Myocyte (in vitro differentiated cells): ENCODE results near the gene CHST5. TPM values are rescaled to one million over a fixed set of nuclear protein-coding genes. Genes with fewer than 3 reads are reported as not detected.
"Not testable (repeated sequence)": the region's sequence is repeated elsewhere in the genome, so short reads cannot be mapped to it uniquely, and the experiment has no call there.

Source experiments
- DNase-seq: peaks from one replicate; pipeline ENCODE4 v3.0.0-alpha.2; 2012; ENCODE audit warnings: low read depth
- total RNA-seq: library from RNA; depleted of rRNA; stranded (reverse); fragments of >200 nt; gene quantifications from 2 replicates; pipeline ENCODE4 v1.2.3, GENCODE V29; 2014

CHST5 gene
- total RNA-seq, 1 donor from 2014 or later: not detected

DNA sequence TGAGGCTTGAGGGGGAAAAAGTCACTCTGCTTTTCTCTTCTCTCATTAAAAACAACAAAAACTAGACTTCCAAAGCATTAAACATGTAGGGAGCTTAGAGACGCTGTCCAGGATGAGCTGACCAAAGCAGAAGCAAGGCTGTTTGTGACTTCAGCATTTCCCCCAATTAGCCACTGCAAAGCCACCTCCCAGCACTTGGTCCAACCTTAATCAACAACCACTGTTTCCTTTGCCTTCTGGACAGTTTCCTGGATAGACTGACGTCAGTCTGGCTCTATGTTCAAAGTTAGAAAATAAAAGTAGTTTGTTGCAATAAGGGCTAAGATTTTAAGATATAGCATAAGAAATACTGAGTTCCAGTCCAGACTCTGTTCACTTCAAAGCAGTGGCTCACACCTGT, 17.0 kb upstream of the CHST5 start:
- no peak for DNase-seq

- DNase-seq: peak; percentile 43
Measured at GRCh38 chr16:75550211-75550662, 14.3 kb upstream of the CHST5 start.

GRCh38 chr16:75548456-75548855, 12.5 kb upstream of the CHST5 start:
- not testable (repeated sequence) for DNase-seq

DNA sequence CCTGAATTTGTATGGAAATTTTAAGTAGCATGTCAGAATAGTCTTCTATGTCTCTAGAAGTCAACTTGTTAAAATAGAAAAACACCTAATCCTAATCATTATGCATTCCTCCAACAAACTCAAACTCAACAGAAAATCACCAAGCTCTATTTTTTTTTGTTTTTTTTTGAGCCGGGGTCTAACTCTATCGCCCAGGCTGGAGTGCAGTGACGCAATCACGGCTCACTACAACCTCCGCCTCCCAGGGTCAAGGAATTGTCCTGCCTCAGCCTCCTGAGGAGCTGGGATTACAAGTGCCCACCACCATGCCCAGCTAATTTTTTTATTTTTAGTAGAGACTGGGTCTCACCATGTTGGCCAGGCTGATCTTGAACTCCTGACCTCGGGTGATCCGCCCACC, 10.4 kb upstream of the CHST5 start:
- no peak for DNase-seq

GRCh38 chr16:75545879-75546278, 10.0 kb upstream of the CHST5 start:
- DNase-seq: not testable (repeated sequence)

GRCh38 chr16:75542462-75542861, 6.6 kb upstream of the CHST5 start:
- not testable (repeated sequence) for DNase-seq

DNA sequence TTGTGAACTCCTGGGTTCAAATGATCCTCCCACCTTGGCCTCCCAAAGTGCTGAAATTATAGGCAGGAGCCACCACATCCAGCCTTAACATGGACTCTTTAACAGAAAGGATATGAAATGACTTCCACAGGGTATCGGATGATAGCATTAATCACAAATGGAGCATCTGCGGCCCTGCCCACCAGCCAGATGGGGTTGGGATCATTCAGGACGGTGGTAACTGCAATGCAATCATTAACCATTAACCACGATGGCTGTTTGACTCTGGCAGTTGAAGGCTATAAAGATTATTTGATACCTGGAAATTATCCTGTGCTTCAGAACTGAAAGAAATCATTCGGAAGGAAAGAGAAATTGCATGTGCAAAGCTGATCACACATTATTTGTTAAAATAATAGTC, 5.3 kb upstream of the CHST5 start:
- DNase-seq: no peak

- not testable (repeated sequence) for DNase-seq
Measured at GRCh38 chr16:75538882-75539565, 3.1 kb upstream of the CHST5 start.

DNA sequence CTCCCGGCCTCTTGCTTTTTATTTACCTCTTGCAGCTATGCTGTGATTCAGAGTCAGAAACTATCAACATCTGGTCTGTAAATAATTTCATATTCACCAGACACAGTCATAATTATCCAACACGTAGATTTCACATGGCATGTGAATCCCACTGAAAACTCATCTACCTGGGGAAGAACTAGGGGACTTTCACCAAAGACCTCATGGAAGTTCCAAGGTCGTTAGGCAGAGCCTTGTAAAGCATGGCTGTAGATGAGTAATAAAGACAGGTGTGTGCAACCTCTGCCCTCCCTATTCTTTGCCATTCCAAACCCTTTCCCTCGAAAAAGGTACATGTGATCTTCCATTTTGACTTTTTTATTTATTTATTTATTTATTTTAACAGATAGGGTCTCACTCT, 1.9 kb upstream of the CHST5 start:
- DNase-seq: no peak

DNA sequence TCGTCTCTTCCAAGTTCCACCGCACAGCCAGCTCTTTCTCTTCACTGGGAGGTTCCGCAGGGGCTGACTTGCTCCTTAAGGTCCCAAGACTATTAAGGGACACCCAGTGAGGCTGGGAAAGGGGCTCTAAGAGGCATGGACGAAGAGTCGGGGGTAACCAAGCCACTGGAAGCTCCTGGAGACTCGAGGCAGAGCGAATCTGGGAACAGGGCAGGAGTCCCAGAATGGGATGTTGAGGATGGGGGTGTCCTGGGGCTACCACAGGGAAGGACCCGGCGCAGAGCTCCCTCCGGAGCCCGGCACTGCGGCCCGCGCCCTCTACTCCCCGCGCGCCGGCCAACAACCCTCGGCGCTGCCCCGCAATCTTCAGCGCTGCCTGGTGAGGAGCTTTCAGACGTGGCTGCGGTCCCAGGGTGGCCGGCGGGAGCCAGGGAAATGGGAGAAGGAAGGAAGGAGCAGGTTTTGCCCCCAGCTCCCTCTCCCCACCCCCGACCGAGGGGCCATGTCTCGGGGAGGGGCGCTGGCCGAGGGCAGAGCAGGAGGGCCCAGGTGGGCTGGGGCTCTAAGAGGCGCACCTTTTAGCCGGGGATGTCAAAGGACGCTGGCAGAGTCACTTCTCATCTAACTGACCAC, 581 bp downstream of the CHST5 start:
- no peak for DNase-seq

GRCh38 chr16:75534560-75535205, 1.2 kb downstream of the CHST5 start:
- no peak for DNase-seq

DNA sequence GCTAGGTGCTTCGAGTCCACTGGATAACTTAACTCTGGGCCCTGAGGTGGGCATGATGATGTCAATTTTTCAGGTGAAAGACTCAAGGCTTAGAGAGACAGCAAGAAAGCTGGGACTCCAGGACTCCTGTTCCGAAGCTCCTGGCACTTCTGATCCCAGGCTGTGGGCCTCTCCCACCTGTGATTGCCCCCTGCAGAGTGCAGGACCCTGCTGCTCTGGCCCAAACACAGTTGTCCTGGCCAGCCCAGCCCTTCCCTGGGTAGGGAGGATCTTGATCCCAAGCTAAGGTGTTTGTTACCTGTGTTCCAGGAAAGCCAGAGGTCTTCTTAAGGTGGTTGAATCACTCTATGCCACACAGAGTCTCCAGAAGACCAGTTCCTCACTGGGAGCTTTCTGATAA, 3.1 kb downstream of the CHST5 start:
- DNase-seq: no peak

DNA sequence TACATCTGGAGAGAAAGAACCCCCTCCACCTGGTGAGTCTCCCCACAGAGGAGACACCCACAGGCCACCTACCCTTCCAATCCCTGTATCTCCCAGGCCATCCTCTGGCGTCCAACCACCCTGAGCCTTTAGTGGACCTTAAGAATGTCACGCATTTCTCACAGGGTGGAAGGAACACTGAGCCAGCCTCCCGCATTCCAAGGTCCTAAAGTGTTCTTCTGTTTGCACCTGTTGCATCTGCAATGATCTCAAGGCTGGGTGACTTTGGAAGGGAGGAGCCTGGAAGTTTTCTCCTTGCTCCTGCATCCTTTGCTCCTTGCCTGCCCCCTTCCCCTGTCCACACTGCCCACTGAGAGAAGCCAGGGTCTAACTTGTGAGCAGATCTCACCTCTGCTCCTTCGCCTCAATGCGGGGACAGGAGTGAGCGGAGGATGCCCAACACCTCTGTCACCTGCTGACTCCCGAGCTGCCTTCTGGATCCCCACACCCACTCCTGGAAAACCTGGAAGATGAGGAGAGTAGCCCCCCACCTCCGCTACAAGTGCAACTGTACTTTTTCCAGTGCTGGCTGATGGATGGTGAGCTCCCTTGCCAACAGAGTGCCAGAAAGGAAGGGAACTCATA, 3.7 kb downstream of the CHST5 start:
- DNase-seq: no peak

DNA sequence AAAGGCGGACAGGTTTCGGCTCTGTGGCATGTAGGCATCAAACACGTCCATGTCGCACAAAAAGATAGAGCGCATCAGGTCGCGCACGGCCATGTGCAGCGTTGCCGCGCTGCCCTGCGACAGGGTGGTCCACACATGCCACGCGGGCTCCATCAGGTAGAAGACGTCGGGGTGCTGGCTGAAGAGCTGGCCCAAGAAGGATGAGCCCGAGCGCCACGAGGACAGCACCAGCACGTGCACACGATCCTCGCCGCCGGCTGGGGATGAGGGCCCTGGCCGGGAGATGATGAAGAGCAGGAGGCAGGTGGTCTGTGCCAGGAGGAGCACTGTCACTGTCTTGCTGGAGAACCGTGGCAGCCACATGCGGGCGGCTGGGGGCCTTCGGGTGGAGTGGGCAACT, 5.9 kb downstream of the CHST5 start:
- no peak for DNase-seq

GRCh38 chr16:75529056-75529905, 6.6 kb downstream of the CHST5 start:
- no peak for DNase-seq

DNA sequence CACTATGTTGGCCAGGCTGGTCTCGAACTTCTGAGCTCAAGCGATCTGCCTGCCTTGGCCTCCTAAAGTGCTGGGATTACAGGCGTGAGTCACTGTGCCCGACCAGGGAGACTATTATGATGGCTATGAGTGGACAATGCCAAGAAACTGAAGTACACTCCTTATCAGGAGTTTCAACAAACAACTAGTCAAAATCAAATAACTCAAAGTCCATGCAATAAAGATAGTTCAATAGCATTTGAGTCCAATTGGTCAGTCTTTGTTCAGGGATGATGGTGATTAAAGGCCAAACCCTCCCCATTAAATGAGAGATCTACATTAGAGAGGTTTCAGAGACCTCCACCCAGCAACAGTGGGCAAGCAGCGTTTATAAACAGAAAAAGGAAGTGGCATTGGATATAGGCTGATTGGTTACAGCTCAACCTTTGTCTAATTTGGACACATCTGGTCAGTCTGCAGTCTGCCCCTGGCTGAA, 8.0 kb downstream of the CHST5 start:
- DNase-seq: no peak

DNA sequence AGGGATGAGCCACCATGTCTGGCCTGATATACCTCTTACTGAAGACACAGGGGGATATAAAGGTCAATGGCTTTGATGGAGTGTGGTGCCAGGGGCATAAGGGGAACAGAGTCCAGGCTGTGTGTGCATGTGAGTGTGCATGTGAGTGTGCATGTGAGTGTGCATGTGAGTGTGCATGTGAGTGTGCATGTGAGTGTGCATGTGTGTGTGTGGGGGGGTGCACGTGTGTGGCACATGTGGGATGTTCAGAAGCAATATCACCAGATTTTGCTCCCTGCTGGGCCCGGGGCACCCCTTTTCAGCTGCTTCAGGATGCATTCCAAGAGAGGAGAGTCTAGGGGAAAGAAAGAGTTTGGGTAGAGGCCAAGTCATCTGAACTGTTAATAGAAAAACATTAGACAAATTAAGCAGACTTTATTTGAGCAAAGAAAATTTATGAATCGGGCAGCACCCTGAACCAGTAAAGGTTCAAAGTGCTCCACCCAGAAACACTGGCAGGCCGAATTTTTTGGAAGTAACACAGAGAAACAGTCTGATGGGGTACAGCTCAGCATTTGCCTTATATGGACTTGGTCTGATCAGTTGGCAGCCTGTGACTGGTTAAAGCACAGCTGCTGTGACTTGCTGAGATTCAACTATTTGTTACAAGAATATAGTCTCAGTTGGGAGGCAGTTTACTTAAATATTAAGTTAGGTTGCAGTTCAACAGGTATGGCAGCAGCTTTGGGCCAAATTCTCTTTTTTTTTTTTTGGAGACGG, 9.7 kb downstream of the CHST5 start:
- no peak for DNase-seq

GRCh38 chr16:75519175-75519574, 16.7 kb downstream of the CHST5 start:
- no peak for DNase-seq

DNA sequence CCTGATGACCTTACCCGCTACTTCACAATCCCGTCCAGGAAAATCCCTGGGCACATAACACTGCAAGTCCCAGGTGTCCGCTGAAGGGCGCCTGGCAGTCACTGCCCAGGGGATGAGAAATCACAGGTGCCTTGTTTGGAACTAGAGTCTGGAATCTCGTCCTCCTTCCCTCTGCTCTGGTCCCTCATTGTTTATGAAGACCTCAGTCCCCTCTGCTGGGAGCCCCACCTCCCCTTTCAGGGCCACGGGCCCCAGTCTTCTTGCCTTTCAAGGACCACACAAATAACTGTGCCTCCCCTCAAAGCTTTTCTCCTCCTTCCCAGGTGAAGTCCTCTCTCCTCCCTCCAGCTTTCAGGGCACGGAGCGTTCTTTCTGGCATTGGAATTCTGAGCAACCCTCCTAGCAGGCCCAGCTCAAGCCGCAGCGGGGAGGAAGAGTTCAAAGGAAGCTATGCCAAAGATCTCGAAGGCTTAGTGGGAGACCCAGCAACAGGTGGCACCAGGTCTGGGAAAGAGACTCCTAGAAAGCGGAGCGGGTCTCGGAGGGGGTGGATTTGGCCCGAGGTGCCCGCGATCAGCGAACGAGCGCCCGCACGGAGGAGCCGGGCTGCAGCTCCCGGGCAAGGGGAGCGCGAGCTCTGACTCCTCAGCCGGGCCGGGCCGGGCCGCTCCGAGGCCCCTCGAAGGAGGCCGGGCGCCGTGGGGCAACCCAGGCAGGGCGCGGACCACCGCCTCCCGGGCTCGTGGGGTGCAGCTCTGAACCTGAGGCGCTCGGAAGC, 19.5 kb downstream of the CHST5 start:
- peak; percentile 83 for DNase-seq
